Germinal center (tissue), 1 donor: ENCODE results near the gene KRTAP19-1.
"Not testable (repeated sequence)": the region's sequence is repeated elsewhere in the genome, so short reads cannot be mapped to it uniquely, and the experiment has no call there.

Experiments used
- DNase-seq: peaks from one replicate; pipeline ENCODE4 v3.0.0; 2012; ENCODE audit warnings: mixed read lengths, low spot score

Gene KRTAP19-1

GRCh38 chr21:30480145-30480544, at the start of gene KRTAP19-1:
Gene KRTAP19-1, minus strand, starts transcription at chr21:30480367. Its CDS starts 50 bp downstream, at chr21:30480317.
- no peak for DNase-seq

- DNase-seq, result no peak
Observed at GRCh38 chr21:30518876-30519275, 38.7 kb upstream of the KRTAP19-1 start.

GRCh38 chr21:30515681-30516080, 35.5 kb upstream of the KRTAP19-1 start:
- no peak for DNase-seq

- not testable (repeated sequence) for DNase-seq
Observed at GRCh38 chr21:30505621-30506205, 25.5 kb upstream of the KRTAP19-1 start.

GRCh38 chr21:30502041-30502440, 21.9 kb upstream of the KRTAP19-1 start, which contains the start of gene KRTAP19-5:
Gene KRTAP19-5, minus strand, starts transcription at chr21:30502141. Its CDS starts 51 bp downstream, at chr21:30502090.
- DNase-seq, result no peak

DNA sequence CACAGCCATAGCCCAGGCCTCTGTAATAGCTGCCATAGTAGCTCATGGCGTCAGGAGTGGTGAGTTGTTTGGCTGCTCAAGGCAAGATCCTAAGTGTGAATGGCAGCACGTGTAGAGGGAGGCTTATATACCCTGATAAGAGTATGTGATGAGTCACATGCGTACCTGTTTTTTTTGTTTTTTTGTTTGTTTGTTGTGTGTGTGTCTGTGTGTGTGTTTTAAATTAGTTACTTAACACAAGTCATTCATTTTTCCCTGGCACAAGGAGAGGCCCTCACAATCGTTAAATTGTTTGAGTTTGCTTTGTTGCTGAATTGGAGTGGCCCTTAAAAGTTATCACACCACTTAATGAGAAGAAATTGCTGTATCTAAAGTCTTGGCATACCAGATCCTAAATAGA, 16.9 kb upstream of the KRTAP19-1 start, which contains the start of gene KRTAP19-4:
Gene KRTAP19-4 (minus strand): TSS at position 101 of the 400 bp plus-strand sequence. CDS start 55 bp downstream, at position 46.
- DNase-seq, result no peak

DNA sequence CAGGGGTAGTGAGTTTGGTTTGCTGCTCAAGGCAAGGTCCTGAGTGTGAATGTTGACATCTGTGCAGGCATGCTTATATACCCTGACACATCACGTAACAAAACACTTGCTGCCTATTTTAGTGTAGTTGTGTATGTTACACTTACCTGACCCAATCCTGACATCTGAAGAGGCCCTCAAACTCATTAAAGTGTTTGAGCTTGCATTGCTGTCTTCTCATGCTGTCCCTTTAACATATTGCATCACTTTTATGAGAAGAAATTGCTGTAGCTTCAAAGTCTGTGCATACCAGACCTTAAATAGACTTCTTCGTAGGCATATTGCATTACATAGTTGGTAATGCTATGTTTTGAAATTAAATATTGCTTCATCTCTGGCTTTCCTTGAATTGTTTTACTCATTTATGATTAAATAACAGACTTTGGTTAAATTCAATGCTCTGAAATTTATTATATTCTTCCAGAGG, 11.8 kb upstream of the KRTAP19-1 start, which contains the start of gene KRTAP19-3:
Gene KRTAP19-3 (minus strand): TSS at position 51 of the 466 bp plus-strand sequence. CDS start 56 bp downstream, outside the sequence.
- DNase-seq, result no peak

- DNase-seq, result no peak
Observed at GRCh38 chr21:30487336-30487735, 7.2 kb upstream of the KRTAP19-1 start, which contains the start of gene KRTAP19-2. Gene KRTAP19-2, minus strand, starts transcription at chr21:30487436. Its CDS starts 88 bp downstream, at chr21:30487348.

- DNase-seq, result no peak
Observed at GRCh38 chr21:30486180-30486579, 6.0 kb upstream of the KRTAP19-1 start.

- DNase-seq, result no peak
Observed at GRCh38 chr21:30482130-30482529, 2.0 kb upstream of the KRTAP19-1 start.

- no peak for DNase-seq
Observed at GRCh38 chr21:30479259-30479658, 908 bp downstream of the KRTAP19-1 start.

GRCh38 chr21:30478004-30478403, 2.2 kb downstream of the KRTAP19-1 start:
- DNase-seq, result no peak

GRCh38 chr21:30468900-30469714, 11.1 kb downstream of the KRTAP19-1 start:
- DNase-seq, result no peak

DNA sequence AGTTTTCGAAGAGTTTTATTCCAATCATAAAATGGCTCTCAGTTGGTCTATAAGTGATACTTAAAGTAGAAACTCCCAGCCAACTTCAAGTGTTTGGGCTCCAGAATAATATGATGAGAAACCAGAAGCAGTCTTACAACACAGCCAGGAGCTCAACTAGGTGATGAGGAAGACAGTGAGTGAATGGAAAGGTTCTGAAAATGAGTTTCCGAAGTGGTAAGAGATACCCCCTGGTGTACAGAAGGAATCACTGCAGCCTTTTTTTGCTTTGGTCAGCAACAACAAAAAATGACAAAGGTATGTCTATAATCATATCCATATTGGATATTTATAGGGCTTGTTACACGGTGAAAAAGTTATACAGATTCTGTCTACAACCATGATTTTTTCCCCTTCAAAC, 16.5 kb downstream of the KRTAP19-1 start:
- no peak for DNase-seq

GRCh38 chr21:30448514-30448913, 31.7 kb downstream of the KRTAP19-1 start:
- no peak for DNase-seq

DNA sequence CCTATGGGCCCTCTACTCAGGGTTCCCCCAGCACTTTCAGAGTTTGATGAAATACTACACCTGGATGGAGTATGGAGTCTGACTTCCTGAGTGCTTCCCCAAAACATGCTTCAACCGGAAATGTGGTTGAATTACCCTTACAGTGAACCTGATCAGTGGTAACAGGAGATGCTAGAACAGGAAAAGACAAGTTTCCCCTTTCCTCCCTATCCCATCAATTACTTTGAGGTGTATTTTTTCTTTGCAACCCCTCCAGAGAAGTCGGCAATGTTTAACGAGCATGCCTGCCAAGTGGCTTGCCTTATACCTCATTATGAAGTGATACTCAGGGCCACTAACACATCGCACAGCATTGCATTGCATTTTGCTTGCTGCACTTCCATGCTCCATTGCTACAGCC, 33.1 kb downstream of the KRTAP19-1 start:
- no peak for DNase-seq

DNA sequence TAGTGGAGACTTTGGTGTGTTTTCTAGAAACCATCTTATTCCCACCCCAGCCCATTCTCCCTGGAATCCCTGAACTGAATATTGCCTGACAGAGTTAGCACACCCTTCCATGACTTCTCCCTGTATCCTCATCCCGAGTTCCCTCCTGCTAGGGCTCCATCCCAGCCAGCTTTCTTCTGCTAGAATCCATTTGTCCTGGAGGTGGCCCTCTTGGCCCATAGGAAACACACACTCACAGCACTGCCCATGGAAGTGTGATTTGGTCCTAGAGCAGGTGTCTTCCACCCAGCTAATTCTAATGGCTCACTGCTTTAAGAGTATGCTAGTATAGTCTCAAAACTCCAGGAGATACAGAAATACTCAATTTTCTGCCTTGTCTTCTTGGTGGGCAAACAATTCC, 36.0 kb downstream of the KRTAP19-1 start:
- DNase-seq, result no peak

- DNase-seq, result no peak
Observed at GRCh38 chr21:30443226-30443625, 36.9 kb downstream of the KRTAP19-1 start.

- no peak for DNase-seq
Observed at GRCh38 chr21:30439975-30440374, 40.2 kb downstream of the KRTAP19-1 start, which contains the start of gene KRTAP15-1. Gene KRTAP15-1, plus strand, starts transcription at chr21:30440275. Its CDS starts 53 bp downstream, at chr21:30440328.

GRCh38 chr21:30437010-30437565, 43.1 kb downstream of the KRTAP19-1 start:
- DNase-seq, result no peak

GRCh38 chr21:30434033-30434631, 46.0 kb downstream of the KRTAP19-1 start:
- DNase-seq, result no peak

GRCh38 chr21:30430170-30430655, 50.0 kb downstream of the KRTAP19-1 start, which contains the start of gene KRTAP13-4:
Gene KRTAP13-4, plus strand, starts transcription at chr21:30430220. Its CDS starts 56 bp downstream, at chr21:30430276.
- DNase-seq, result no peak
